ENCODE measurements around the gene PHEX.

The PHEX gene

DNA sequence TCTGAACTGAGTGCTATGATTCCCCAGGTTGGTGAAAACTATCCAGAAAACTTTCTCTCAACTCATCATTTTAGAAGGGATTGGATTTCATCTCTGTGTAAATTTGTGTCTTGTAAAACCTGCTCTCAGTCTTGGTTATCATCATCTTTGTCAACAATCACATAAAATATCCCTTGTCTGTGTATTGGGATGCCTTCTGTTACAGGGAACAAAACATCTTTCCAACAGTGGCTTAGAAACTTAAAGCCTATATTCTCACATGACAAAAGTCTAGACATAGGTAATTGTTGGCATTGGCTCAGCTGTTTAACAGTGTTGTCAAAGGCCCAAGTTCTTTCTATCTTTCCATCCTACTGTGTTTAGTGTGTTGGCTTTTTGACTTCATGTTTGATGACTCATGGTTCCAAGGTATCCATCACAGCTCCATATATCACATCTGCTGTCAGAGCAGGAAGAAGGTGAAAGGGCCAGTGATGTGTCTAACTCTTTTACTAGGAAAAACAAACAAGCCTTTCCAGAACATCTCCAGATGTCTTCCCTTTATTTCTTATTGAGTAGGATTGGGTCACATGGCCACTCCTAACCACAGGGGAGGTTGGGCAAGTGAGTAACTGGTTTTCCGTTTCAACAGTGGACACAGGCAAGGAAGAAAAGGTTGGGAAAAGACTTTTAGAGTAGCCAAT lies 65.0 kb downstream of the PHEX start:
- in situ Hi-C loops (cut with MboI; ENCODE audit: low sequenced_read_pairs), result no loop called here

DNA sequence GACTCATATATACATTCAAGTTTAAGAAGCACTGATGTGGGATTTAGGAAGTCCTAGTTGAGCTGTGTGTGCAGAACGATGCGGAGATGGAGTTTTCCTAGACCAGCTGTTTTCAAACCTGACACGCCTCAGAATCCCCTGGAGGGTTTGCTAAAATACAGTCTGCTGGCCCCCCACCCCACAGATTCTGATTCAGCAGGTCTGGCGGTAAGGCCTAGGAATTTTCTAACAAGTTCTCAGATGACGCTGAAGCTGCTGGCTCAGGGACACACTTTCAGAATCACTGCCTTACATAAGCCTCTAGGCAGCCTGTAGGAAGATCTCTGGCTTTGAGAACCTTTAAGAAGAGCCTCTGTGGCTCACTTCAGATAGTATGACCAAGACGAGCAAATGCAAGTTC lies 73.1 kb downstream of the PHEX start:
- in situ Hi-C loops (cut with MboI; ENCODE audit: low sequenced_read_pairs), result no loop called here

DNA sequence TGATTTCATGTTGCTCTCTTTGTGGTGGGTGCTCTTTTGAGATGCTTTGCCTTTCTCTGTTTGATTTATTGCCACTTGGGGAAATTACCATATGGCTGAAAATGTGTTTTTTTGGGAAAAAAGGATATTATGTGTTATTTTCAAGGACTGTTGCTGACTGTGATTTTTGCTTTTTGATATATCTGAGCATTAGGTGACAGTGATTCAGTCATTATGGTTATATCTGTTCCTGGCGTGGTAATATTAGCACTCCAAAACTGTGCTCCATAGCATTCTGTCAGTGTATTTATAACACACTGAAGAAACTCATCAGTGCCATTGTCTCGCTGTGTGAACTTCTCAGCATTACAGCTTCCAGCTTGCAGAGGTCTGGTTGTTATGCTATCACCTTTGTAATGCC lies 73.8 kb downstream of the PHEX start:
- in situ Hi-C loops (cut with MboI; ENCODE audit: low sequenced_read_pairs), result no loop called here

DNA sequence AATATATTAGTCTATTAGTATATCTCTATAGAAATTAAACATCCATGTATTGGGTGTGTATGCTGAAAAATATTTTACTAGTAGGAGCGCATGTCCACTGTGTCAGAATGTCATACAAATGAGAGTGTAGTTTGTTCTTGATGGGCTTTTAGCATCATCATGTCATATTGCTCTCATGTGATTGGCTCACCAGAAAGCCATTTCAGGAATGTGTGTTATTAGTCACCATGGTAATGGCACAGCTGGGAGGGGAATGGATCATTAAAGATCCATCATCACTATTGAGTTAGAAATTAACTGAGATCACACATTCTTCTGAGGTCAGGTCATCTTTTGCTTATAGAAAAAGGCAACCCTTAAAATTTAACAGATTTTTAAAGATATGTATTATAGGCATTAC lies 77.3 kb downstream of the PHEX start:
- in situ Hi-C loops (cut with MboI; ENCODE audit: low sequenced_read_pairs), result no loop called here

DNA sequence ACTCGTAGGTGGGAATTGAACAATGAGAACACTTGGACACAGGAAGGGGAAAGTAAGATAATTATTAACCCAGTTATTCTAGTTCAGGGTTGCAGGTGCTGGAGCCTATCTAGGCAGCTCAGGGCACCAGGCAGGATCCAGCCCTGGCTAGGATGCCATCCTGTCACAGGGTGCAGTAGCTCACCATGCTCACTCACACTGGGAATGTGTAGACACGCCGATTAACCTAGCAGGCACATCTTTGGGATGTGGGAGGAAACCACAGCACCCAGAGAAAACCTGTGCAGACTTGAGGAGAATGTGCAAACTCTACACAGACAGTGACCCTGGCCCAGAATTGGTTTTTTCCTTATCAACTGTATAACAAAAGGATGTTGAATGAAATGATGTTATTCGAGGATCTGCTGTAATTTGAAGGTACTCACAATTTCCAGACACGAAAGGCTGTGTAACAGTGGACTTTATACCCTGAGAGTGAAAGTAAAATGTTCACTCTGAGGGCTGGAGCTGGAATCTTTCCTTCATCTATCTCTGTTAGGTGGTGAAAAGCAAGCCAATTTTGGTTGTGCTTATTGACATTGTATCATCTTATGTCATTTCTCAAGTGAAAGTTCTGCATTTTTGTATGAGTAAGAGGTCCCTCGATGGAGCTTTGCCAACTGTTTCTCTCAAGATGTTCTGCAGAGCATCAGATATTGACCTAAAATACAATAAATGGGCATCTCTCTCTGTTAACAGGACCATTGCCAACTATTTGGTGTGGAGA lies 78.8 kb downstream of the PHEX start:
- in situ Hi-C loops (cut with MboI; ENCODE audit: low sequenced_read_pairs), result no loop called here

DNA sequence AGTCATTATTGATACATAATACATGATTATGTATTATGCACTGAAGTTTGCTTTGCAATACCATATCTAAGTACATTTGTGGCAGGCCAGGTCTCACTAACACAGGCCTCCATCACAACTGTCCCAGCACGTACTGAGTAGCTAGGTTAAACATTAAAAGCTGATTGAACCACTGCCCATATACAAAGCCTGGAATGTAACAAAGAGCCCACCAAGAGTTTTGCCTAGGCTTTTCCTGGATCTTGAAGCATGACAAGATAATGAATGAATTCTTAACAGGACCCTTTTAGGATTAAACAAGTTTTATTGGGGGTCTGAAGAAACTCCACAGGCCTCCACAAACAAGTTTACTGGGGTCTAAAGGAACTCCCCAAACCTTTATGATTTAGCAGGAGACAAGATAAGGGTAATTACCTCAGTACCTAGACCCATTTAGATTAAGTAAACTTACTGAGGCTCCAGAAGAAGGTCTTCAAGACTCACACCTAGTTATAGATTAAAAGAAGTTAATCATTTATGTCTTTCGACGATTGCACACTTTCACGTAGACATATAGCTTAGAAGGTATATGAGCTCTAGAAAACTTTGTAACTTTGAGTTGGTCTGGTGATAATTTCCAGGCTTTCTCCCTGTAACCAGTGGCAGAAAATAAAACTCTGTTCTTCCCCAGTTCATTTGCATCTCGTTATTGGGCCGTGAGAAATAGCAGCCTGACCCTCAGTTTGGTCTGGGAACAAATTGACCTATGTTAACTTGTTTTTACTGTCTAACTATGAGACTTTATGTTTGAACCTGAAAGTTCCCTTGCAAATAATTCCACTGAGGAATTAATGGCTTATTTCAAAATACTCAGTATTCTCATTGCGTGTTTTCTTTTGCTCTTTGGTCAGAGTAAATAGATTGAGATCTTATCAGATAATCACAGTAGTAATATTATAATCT lies 84.8 kb downstream of the PHEX start:
- in situ Hi-C loops (cut with MboI; ENCODE audit: low sequenced_read_pairs), result no loop called here

DNA sequence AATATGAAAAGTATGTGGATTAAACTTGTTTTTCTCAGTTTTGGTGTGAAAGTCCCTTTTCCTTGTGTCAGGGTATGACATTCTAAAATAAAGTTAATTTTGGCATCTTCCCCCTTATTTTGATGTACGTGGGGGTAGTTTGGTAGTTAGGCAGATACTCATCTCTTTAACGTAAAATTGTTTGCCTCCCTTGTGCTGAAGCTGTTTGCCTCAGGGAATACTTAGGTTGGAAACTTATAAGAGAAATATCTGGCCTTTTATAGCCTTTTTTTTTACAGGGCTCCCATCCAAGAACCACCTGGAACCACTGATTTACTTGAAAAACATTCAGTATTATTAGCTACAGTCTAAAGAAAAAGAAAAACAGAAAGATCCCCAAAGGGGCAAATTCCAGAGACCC lies 85.5 kb downstream of the PHEX start:
- in situ Hi-C loops (cut with MboI; ENCODE audit: low sequenced_read_pairs), result no loop called here

DNA sequence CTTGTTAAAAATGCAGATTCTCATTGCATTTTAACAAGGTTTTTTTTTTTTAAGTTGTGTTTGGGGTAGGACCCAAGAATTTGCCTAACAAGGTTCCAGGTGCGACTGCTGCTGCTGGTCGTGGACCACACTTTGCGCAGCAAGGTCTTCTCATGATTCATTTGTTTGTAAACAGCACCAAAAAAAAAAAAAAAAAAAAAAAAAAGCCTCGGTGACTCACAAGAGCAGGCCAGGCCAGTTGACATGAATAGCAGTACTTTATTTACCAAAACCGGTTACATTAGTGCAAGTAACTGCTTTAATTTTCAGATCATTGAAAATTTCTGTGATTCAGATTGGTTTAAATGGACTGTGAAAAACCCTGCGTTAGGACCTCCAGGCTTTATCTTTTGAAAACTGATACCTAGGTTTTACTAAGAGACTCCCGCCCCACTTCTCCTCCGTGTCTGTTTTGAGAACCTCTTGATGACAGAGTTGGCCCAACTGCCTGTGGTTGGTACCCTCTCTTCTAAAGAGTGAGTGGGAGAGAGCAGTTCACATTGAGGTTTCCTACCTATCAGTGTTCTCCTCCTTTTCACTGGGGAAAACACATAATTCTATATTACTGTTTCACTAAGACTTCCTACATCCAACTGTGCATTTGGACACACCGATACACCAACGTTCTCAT lies 86.2 kb downstream of the PHEX start:
- in situ Hi-C loops (cut with MboI; ENCODE audit: low sequenced_read_pairs), result no loop called here

DNA sequence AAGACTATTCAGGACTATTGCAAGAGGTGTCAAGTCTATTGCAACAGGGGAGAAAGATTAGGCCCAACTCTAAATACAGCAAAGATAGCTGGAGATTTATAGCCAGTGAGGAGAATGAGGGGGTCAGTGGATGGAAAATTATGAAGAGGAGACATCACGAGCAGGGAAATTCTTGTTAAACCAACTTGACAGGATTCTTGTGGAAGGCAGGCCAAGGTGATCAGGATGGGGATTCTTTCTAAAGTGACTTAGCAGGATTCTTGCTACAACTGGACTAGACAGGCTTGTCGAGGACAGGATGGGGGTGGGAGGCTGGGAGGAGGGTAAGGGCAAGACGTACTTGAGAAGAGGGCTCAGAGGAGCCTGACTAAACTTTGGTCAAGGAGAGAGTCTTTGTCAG lies 89.0 kb downstream of the PHEX start:
- in situ Hi-C loops (cut with MboI; ENCODE audit: low sequenced_read_pairs), result no loop called here

DNA sequence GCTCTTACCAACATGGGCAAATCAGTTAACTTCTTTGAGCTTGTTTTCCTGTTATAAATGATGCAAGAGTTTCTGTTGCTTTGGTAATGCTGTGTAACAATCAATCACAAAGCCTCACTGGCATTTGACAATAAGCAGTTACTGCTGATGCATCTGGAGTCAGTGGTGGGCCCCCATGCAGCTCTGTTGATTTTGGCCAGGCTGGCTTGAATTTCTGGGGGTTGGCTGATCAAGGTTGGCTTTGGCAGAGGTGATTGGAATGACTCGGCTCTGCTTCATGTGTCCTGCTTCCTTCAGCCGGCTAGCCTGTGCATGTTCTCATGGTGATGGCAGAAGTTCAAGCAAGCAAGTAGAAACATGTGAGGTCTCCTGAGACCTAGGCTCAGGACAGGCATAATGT lies 90.4 kb downstream of the PHEX start:
- in situ Hi-C loops (cut with MboI; ENCODE audit: low sequenced_read_pairs), result no loop called here

DNA sequence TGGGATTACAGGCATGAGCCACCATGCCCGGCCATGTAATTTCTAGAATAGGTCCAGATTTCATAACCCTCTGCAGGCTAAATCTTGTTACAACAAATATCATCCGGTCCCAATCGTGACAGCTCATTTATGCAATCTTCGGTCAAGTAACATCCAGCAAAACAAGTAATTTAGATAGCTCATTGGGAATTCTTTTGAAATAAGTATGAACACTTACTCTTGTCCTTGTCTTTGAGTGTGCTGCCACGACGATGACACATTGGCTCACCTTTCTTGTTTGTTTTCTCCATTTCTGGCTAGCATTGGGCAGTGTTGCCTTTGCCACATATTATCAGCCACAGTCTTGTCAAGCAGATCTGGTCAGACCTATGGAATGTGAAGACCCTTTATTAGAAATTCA lies 92.0 kb downstream of the PHEX start:
- in situ Hi-C loops (cut with MboI; ENCODE audit: low sequenced_read_pairs), result no loop called here

DNA sequence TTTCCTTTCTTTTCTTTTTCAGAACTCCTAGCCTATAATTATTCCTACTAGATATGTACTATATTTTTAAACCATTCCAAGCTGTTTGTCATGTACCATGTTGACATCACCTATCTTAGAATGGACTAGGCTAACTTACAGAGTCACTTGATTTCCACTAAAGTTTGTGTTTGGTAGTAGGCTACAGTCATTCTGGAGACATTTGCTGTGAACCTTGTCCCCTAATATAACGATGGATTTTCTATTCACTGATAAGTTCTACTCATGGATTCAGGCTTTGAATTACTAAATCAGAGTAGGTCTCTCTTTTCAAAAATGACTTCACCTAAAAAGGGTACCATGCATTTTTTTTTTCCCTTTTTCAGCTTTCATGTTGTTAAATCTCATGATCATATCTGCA lies 93.4 kb downstream of the PHEX start:
- in situ Hi-C loops (cut with MboI; ENCODE audit: low sequenced_read_pairs), result no loop called here

DNA sequence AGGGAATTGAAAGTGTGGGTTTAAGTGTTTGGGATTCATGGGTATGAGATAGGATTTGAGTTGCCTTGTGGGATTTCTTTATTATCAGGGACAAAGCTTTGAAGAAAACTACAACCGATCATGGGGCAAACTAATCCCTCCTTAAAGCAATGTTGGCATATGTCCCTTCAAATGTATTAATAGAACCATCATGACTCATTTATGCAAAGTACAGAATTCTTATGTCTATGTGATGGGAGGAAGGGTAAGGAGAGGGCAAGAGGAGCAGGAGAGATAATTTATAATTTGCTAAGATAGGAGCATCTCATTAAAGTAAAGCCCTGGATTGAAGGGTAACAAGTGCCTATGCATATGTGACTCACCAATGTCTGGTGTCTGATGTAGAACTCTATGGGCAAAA lies 94.2 kb downstream of the PHEX start:
- in situ Hi-C loops (cut with MboI; ENCODE audit: low sequenced_read_pairs), result no loop called here

DNA sequence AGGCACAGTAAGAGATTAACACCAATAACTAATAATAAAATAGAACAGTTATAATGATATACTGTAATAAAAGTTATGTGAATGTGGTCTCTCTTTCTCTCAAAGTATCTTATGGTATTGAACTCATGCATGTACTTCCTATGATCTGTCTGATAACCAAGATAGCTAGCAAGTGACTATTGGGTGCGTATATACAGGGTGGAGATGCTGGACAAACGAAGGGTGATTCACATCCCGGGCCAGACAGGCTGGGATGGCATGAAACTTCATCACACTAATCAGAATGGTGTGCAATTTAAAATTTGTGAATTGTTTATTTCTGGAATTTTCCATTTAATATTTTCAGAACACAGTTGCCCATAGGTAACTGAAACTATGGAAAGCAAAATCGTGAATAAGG lies 96.8 kb downstream of the PHEX start:
- in situ Hi-C loops (cut with MboI; ENCODE audit: low sequenced_read_pairs), result no loop called here

DNA sequence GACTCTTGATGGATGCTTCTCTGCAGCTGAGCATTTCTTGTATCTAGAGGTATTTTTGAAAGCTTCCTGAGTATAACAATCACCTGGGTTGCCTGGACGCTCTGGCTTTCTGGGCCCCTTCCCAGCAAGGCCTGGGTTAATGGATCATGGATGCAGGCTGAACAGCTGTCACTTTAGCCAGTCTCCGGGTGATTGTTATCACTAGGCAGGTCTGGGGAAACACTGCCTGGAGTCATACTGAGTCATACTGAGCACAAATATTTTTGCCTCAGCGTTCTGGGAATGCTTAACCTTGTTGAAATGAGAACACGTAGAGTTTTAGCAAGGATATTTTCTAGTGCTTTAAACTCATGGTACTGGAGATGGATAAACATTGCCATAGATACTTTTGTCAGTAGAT lies 102.6 kb downstream of the PHEX start:
- in situ Hi-C loops (cut with MboI; ENCODE audit: low sequenced_read_pairs), result no loop called here

DNA sequence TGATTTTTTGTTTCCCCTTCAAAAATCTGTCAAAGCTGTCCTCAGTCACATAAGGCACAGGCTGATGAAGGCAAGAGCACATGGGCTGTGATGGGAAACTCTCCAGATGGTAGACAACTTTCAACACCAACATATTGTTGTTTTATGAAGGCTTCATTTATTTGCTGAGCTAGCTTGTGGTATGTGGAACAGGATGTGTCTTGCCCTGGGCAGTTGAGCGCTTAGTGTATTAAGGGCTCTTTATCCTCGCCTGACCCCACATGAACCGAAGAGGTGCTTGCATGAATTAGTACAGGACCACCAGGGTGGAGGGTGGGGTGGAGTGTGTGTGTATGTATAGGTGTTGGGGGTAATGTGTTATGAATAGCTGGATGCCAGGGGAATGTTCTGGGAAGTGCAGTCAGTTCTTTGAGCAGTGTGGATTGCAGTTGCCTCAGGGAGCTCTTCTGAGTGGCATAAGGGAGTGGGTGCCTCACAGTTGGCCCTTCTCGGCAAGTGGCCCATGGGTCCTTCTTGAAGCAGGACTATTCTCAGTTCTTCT lies 103.1 kb downstream of the PHEX start:
- in situ Hi-C loops (cut with MboI; ENCODE audit: low sequenced_read_pairs), result no loop called here

DNA sequence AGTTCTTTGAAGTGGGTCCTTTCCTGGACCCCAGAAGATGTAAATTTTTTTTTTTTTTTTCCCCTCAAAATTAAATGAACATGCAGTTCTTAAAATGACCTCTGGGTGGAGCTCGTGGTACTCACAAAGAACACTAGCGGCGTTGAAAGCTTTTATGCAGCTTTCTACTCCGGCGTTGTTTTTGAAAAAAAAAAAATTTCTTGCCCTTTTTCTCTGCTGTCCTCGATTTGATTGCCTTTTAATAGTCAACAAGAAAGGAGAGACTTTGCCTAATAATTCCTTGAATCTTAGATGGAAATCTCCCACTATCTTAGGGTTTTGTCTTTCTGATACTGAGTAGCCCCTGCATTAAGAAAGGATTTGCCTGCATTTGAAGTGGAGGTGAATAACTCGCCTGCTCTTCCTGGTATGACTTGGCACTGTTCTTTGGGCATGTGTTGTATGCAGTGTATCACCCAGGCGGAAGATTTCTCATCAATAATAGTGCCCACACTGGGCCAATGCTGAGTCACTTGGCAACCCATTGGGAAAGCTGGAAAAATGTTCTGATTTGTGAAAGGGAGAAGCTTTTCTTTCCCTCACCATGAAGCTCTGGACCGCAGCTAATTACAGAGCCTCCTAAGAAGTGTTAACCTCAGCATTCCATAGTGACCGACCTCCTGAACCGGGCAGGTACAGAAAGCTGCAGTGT lies 104.0 kb downstream of the PHEX start:
- in situ Hi-C loops (cut with MboI; ENCODE audit: low sequenced_read_pairs), result no loop called here

DNA sequence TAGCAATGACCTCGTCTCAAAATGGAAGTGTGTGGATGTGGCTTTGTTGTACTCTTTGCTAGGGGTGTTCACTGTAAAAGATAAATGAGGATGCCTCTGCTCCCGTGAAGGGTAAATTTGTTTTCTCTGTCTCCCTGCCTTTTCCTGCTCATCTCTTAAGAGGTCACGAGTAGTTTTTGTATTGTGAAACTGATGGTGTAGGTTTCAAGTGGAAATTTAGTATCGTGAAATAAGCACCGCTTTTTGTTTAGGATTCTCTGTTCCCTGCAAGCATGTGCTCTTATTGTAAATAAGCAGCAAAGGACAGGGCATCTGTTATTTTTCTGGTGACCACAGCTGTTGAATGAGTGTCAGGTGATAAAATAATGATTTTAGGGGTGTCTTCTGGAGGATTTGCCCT lies 104.6 kb downstream of the PHEX start:
- in situ Hi-C loops (cut with MboI; ENCODE audit: low sequenced_read_pairs), result no loop called here

DNA sequence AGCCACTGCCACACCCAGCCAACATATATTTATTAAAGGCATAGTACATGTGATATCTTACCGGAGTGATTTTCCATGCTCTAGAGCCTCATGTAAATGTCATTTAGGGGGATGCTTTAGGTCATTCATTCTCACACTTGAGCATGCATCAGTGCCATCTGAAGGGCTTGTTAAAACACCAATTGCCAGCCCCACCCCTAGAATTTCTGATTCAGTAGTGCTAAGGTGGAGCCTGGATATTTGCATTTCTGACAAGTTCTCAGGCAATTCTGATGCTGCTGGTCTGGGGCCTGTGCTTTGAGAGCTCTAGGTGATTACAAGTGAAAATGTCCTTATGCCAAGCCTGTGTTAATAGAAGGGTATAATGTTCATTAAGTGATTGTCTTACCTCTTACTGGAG lies 107.7 kb downstream of the PHEX start:
- in situ Hi-C loops (cut with MboI; ENCODE audit: low sequenced_read_pairs), result no loop called here

DNA sequence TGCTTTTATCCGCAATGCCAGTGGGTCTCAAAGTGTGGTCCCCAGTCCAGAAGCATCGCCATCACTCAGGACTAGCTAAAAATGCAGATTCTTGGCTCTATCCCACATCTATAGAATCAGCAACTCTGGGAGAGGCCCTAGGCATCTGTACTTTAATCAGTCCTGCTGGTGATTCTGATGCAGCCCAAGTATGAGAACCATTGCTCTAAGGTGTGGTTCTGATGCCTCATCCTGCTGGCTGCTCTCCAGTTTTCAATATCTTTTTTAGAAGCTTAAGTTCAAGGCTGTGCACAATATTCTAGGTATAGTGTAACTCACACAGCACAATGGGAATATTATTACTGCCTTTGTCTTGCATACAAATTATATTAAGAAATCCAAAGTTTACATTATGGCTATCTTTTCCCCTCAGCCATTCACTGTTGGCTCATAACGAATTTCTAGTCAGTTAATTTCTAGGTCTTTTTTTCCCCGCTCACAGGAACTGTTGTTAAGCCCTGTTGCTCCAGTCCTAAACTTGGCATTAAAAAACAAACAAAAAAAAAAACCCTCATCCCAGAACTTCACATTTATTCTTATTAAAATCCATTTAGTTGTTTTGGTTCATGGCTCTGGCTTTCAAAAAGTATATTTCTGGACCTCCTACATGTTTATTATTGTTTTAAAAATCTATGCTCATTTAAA lies 109.1 kb downstream of the PHEX start:
- in situ Hi-C loops (cut with MboI; ENCODE audit: low sequenced_read_pairs), result no loop called here
